GM18951 (cell line): ENCODE data around the gene ANKRD53.
"Not testable (repeated sequence)": the region's sequence is repeated elsewhere in the genome, so short reads cannot be mapped to it uniquely, and the experiment has no call there.

Experiments
- POLR2A ChIP-seq: IDR thresholded peaks from 4 replicates; pipeline ENCODE4 v1.6.1; 2011; ENCODE audit warnings: mild to moderate bottlenecking; ENCODE audit not compliant: insufficient read length, insufficient read depth; ENCODE audit errors: extremely low read depth
- in situ Hi-C: fragments of 300-500 bp; cut with MboI; formaldehyde crosslinking; loops from one replicate; pipeline ENCODE4 v1.12.0; 2022; ENCODE audit warnings: low sequenced_read_pairs, mixed read lengths, inconsistent platforms; ENCODE audit not compliant: unreplicated experiment

Gene ANKRD53

DNA sequence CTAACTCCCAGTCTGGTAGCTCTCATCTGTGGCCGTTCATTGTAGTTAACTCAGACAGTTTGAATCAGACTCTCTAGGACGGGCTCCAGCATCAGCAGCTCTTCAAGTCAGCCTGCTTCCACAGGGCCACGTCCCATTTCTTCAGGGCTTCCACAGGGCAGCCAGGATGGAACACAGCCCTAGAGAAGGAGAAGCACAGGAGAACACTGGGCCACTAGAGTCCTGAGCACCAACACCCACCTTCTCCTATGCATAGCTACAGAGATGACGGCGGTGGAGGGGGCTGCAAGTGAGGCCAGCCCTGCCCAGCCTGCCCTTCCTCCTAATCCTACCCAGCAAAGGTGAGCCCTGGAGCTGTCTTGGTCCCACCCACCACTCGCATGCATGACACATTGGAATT, 26.4 kb downstream of the ANKRD53 start:
- in situ Hi-C loops: no loop called here

DNA sequence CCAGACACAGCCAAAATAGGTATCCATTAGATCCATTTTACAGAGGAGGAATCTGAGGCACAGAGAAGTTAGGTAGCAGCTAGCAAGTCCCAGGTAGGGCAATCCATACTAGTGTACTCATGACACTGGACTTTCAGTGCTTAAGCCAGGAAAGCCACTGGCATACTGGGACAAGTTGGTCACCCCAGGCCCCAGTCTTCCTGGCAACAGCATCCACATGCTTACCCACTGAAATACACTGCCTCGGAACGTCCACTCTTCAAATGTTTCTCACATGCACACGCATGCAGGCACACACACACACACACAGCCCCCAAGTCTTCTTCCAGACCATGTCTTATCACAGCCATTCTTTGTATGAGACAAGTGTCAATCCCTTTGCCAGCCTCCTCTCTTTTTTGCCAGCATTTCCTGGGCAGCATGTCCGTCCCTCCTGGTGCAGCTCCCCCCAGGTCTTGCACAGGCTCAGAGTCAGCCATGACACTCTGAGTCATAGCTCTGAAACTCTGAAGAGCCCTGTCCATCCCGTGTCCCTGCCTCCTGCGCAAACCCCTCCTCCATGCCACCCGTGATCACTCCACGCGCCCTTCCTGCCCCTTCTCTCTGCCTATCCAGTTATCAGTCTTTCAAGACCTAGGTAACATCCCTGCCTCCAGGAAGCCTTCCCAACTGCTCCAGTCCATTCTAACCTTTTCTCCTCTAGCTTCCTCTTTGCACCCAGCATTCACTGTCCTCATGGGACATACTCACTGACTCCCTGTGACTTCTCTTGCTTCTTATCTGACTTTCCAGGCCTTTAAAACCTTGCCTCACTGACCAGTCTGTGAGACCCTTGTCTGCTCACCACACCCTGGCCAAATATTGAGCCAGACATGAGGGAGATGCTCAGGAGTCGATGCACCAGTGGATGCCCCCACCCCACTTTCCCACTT, 27.1 kb downstream of the ANKRD53 start:
- in situ Hi-C loops: no loop called here
- no peak for TF ChIP-seq POLR2A

More for the DNA sequence above, 26.4 kb downstream of the ANKRD53 start:
- no peak for TF ChIP-seq POLR2A

DNA sequence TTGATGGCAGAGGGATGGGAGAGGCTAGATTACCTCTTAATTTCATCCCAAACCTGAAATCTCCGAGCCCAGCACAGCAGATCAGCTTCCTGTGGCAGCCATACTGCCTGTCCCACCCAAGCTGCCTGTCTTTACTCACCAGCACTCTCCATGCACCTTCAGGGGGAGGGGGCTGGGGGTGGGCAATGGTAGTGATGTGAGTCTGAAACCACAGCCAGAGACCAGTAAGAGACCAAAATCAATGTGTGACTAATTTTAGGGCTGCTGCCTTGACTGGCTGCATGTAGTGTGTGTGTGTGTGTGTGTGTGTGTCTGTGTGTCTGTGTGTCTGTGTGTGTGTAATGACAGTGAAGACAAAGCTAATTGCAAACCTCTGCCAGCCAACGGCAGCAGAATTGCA, 27.9 kb downstream of the ANKRD53 start:
- TF ChIP-seq POLR2A: no peak
- in situ Hi-C loops: no loop called here

DNA sequence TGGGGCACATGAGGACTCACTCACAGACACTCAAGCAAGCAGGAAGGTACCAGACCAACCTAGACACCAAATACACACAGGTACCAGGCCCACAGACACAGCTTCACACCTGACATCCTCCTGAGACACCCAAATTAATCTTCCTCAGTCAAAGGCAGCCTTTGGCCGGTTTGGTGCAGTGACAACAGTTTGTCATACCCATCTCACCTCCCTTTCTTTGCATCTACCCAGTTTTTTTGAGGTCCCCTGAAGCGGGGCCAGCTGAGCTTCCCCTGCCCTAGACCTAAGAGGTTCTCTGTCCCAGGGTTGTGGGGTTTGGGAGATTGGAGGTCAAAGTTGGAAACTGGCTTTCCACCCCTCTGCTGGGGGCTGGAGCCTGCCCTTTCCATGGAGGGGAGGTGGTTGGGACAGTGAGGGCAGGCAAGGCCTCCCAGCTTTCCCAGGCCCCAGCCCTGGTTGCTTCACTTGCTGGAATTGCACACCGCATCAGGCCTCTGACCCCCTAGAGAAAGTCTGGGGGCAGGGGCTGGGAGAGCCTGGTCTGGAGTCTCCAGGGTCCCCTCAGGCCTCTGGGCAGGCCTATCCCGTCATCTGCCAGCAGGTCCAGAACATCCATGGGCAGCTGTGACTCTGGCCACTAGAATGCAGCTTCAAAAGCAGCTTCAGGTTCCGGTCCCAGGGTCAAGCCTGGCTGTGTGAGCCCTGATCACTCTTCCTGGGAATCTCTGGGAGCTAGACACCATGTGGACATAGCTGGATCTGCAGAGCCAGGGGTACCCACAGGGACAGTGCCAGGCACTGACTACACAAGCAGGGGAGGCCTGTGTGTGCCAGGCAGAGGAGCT, 28.7 kb downstream of the ANKRD53 start:
- TF ChIP-seq POLR2A: no peak
- in situ Hi-C loops: no loop called here

DNA sequence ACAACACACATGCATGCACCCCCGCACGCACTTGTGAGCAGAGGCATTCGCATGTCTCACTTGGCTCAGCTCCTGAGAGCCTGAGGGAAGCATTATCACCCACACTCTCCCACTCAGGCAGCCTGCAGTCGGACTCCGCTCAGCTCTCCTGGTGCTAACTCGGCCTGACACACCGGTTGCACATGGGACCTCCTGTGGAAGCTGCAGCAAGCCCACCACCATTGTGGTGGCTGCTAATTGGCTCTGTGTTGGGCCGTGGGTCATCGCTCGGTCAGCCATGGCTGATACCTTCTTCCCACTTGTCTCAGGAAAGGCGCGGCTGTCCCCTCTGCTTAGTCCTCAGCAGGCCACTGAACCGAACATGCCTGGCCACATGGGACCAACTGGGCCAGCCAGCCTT, 29.9 kb downstream of the ANKRD53 start:
- in situ Hi-C loops: no loop called here
- TF ChIP-seq POLR2A: no peak

DNA sequence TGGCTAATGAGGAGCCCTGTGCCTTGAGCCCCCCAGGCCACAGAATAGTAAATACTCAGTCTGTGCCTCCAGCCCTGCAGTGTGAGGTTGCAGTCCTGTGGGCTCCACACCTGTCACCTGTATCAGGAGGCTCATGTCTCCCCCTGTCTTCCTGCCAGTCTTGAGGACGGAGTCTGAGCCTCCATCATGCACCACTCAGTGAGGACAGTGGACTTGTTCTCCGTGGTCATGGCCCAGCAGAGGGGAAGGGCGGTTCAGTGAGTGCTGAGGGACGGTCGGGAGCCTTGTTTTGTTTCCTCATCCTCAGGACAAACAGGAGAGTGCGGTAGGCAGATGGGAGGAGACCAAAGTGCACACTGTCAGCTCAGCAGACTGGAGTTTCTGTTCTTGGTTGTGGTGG, 33.4 kb downstream of the ANKRD53 start:
- in situ Hi-C loops: not testable (repeated sequence)

DNA sequence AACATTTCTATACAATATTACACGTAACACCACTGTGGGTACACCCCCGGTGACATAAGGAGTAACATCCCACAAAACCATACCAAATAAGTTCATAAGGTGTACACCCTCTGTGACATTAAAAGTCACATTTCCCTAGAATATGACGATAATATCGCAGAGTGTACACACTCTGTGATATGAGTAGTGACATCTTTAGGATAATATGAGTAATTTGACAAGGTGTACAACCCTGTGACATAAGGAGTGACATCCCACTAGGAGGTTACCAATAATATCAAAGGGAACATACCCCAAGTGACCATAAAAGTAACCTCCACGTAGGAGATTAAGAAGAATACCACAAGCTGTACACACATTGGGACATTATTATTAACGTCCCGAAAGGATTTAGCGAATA, 40.2 kb downstream of the ANKRD53 start:
- TF ChIP-seq POLR2A: no peak
- in situ Hi-C loops: no loop called here

DNA sequence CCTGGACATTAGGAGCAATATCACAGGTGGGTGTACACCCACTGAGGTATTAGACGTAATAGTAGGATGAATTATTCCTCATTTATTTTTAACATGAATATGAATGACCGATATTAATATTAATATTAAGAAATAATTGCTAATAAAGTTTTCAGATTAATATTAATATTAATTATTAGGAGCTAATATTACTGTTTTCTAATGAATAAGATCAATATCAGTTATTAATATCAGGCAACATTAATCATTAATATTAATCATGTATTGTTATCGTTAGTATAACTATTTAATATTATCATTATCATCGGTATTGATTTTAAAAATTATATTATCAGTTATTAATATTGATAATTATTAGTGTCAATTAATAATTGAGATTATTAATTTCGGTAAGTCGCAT, 41.6 kb downstream of the ANKRD53 start:
- in situ Hi-C loops: not testable (repeated sequence)

DNA sequence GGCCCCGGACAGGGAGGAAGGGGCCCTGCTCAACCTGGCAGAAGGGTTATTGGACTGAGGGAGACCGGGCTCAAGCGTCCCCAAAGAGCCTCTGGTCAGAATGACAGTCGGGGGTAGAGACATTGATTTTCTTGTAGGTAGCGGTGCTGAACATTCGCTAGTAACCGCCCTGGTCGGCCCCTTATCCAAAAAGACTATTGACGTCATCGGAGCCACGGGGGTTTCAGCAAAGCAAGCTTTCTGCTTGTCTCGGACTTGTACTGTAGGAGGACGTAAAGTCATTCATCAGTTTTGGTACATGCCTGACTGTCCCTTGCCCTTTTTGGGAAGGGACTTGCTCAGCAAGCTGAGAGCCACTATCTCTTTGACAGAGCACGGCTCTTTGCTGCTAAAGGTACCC, 43.0 kb downstream of the ANKRD53 start:
- in situ Hi-C loops: not testable (repeated sequence)

DNA sequence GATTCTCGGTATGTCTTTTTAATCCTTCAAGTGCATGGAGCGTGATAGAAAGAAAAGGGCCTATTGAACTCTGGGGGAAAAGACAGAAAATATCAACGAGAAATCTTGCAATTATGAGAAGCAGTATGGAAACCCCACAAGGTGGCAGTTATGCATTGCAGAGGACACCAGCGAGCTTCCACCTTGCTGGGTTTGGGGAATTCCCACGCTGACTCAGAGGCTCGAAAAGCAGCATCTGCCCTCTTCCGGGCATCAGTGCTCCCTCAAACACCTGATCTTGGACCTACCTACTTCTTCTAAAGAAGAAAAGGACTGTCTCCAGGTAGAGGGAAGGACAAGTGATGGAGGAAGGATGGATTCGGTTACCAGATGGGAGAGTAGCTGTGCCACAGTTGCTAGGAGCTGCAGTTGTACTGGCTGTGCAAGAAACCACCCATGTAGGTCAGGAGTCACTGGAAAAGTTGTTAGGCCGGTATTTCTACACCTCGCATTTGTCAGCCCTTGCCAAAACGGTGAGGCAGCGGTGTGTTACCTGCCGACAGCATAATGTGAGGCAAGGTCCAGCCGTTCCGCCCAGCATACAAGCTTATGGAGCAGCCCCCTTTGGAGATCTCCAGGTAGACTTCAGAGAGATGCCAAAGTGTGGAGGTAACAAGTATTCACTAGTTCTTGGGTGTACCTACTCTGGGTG, 45.3 kb downstream of the ANKRD53 start:
- in situ Hi-C loops: not testable (repeated sequence)
